GM21619 (cell line): Measurements from ENCODE around the gene ADAMTS17.
"Not testable (repeated sequence)": the region's sequence is repeated elsewhere in the genome, so short reads cannot be mapped to it uniquely, and the experiment has no call there.

ENCODE experiments used
- ATAC-seq: cut with Tn5 transposase; IDR thresholded peaks from one replicate; pipeline ENCODE4 v1.9.1; 2021; ENCODE audit not compliant: unreplicated experiment

ADAMTS17 gene

GRCh38 chr15:99983171-99983885, 358.4 kb downstream of the ADAMTS17 start:
- no peak for ATAC-seq

- no peak for ATAC-seq
These were observed 359.1 kb downstream of the ADAMTS17 start for GRCh38 chr15:99982662-99983061.

- ATAC-seq, result no peak
These were observed 359.7 kb downstream of the ADAMTS17 start for GRCh38 chr15:99981839-99982658.

GRCh38 chr15:99981191-99981647, 360.6 kb downstream of the ADAMTS17 start:
- ATAC-seq, result no peak

- no peak for ATAC-seq
These were observed 361.0 kb downstream of the ADAMTS17 start for GRCh38 chr15:99980752-99981151.

GRCh38 chr15:99979886-99980285, 361.9 kb downstream of the ADAMTS17 start:
- ATAC-seq, result not testable (repeated sequence)

- no peak for ATAC-seq
These were observed 362.4 kb downstream of the ADAMTS17 start for GRCh38 chr15:99979371-99979770.

GRCh38 chr15:99978426-99978825, 363.3 kb downstream of the ADAMTS17 start:
- ATAC-seq, result no peak

GRCh38 chr15:99977929-99978328, 363.8 kb downstream of the ADAMTS17 start:
- ATAC-seq, result no peak

GRCh38 chr15:99976811-99977271, 364.9 kb downstream of the ADAMTS17 start:
- ATAC-seq, result no peak

- no peak for ATAC-seq
These were observed 365.8 kb downstream of the ADAMTS17 start for GRCh38 chr15:99976000-99976399.

GRCh38 chr15:99974246-99974645, 367.5 kb downstream of the ADAMTS17 start:
- no peak for ATAC-seq

GRCh38 chr15:99973351-99973750, 368.4 kb downstream of the ADAMTS17 start:
- ATAC-seq, result no peak

GRCh38 chr15:99970891-99971430, 370.8 kb downstream of the ADAMTS17 start:
- no peak for ATAC-seq

- ATAC-seq, result no peak
These were observed 372.4 kb downstream of the ADAMTS17 start for GRCh38 chr15:99969261-99969920.

GRCh38 chr15:99967841-99968371, 373.9 kb downstream of the ADAMTS17 start:
- no peak for ATAC-seq

- no peak for ATAC-seq
These were observed 375.0 kb downstream of the ADAMTS17 start for GRCh38 chr15:99966815-99967214.

GRCh38 chr15:99965376-99965775, 376.4 kb downstream of the ADAMTS17 start:
- ATAC-seq, result no peak

- ATAC-seq, result no peak
These were observed 377.8 kb downstream of the ADAMTS17 start for GRCh38 chr15:99963976-99964375.

GRCh38 chr15:99963096-99963825, 378.5 kb downstream of the ADAMTS17 start:
- ATAC-seq, result no peak
